Pancreas (tissue), 10 donors: ENCODE measurements around the gene PDE6B. TPM values are rescaled to one million over a fixed set of nuclear protein-coding genes. Genes with fewer than 3 reads are reported as not detected.
A peak's percentile ranks its signal among the peaks of the same experiment; 100 is the strongest.

ENCODE experiments used
- ATAC-seq, 4 donors: fragments of 200-7000 bp; cut with Tn5 transposase; one replicate each; pipeline versions ENCODE4 v1.8.0 to v1.9.1; 2020; ENCODE audit warnings: mild to moderate bottlenecking in 4 of 4, moderate library complexity in 4 of 4
- DNase-seq, 6 donors: peaks; one replicate each; pipeline ENCODE4 v3.0.0-alpha.2; 2020
- FAIRE-seq: peaks from 2 replicates; lab custom pipeline; 2012; peaks lifted over from hg19 to GRCh38; lab: Jason Lieb, UNC
- H3K27ac ChIP-seq, 4 donors: fragments of 200-600 bp; sonication (generic); 1 replicate in 3 of 4; 2 replicates in 1 of 4; pipeline versions ENCODE4 v1.5.0 to v1.8.0; 2020
- H3K27me3 ChIP-seq, 4 donors: fragments of 200-600 bp; one replicate each; pipeline ENCODE4 v1.8.0; 2021
- H3K36me3 ChIP-seq, 3 donors: fragments of 200-600 bp; sonication (generic) in 1 of 3; one replicate each; pipeline versions ENCODE4 v1.5.0 to v1.8.0; 2020 to 2021
- H3K4me1 ChIP-seq, 3 donors: fragments of 200-600 bp; one replicate each; pipeline ENCODE4 v1.8.0; 2021
- H3K4me3 ChIP-seq, 4 donors: fragments of 200-600 bp; sonication (generic) in 2 of 4; one replicate each; pipeline versions ENCODE4 v1.5.0 to v1.8.0; 2020 to 2021
- H3K9me3 ChIP-seq, 4 donors: fragments of 200-600 bp; one replicate each; pipeline ENCODE4 v1.8.0; 2021
- WGBS, 2 donors: extraction: QIAGEN DNeasy Blood & Tissue Kit; methylation state at CpG; one replicate each; pipeline ENCODE4 v1.1.7; 2013; 5-methylcytosine and 5-hydroxymethylcytosine counted together
- intact Hi-C, 3 donors: fragments of 100-400 bp; cut with DNase I; formaldehyde crosslinking; loops; one replicate each; pipeline versions ENCODE4 v1.11.1 to v1.14.2; 2022
- polyA plus RNA-seq, 2 donors: library from polyadenylated mRNA; stranded (reverse); fragments of 200-250 nt; gene quantifications; one replicate each; pipeline ENCODE4 v1.2.3, GENCODE V29; 2013
- total RNA-seq, 6 donors: library from RNA; stranded (reverse); fragmentation: NEBNext Ultra II Directional in 4 of 6; extraction: Animal tissue kit (Norgen Biotek cat#: 25700) in 4 of 6; gene quantifications; one replicate each; pipeline versions ENCODE4 v1.2.1 to v1.2.4, GENCODE V29; 2021 to 2023
- TF ChIP-seq, protein P1 (sequence below), 4 donors: fragments of 200-600 bp; sonication (generic) in 3 of 4; IDR thresholded peaks; one replicate each; pipeline versions ENCODE4 v1.5.0 to v1.8.0; 2021; ENCODE audit warnings: antibody characterized with exemption in 4 of 4
- donor health status: healthy with polysubstance abuse.
- donor health status: DM: no; HTN: no; CAD: no; lungs with moderate emphysema.
- donor health status: DM: no; HTN: no; CAD: no.
- donor health status: control.
- donor health status: control.
- donor health status: Bipolar disorder and iron deficiency.
- donor health status: DM: yes; HTN: yes; CAD: no.
- donor health status: DM: no; HTN: no; CAD: no.
- donor health status: DM: no; HTN: no; CAD: no.
- donor health status: DM: yes; HTN: yes; CAD: no.

PDE6B gene
- total and polyA plus RNA-seq, 8 donors, result 0.99 to 6.6 (median 2.9) TPM

DNA sequence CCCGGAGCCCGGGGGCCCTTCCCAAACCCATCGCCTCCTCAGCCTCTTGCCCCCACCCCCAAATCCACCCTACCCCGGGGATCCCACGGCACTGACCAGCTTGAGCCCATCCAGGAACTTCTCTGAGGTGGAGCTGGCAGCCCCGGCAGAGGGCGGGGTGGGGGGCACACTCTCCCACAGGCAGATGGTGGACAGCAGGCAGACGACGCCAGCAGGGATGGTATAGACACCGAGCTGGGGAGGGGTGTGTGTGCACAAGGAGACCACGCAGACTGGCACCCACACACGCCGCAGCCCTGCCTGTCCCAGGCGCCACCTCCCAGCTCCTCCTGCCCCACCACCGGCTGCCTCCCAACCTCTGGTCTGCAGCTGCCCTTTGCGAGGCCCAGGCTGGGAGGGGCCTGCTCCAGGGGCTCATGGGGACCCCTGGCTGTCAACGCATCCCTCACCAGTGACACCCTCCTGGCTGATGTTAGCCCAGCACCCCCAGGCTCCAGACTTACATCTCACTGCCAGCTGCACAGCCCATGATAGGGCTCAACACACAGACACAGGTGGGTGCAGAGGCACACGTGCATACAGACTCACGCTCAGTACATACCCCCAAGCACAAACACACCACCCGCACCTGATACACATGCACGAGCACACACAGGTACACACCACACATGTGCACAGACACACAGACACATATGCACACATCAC, 59.4 kb downstream of the PDE6B start:
- Histone ChIP-seq H3K4me3 (no peak overlapping the region), H3K36me3 (no peaks in the 10 kb centered on the region), H3K9me3 (no peaks in the 10 kb centered on the region), H3K27me3 (no peaks in the 10 kb centered on the region), H3K27ac (no peak overlapping the region), H3K4me1 (peaks cover 0 to 9% (median 0%) of the 10 kb centered on the region in 3 donors)
- ATAC-seq (no peak), DNase-seq (peak in 1 of 6 donors; percentile 73), FAIRE-seq (no peak)
- intact Hi-C loops, result no loop called here
- 78 to 88% methylated on average over 16 to 21 of the region's 21 CpGs for WGBS, 2 donors
- TF ChIP-seq, protein P1, sequence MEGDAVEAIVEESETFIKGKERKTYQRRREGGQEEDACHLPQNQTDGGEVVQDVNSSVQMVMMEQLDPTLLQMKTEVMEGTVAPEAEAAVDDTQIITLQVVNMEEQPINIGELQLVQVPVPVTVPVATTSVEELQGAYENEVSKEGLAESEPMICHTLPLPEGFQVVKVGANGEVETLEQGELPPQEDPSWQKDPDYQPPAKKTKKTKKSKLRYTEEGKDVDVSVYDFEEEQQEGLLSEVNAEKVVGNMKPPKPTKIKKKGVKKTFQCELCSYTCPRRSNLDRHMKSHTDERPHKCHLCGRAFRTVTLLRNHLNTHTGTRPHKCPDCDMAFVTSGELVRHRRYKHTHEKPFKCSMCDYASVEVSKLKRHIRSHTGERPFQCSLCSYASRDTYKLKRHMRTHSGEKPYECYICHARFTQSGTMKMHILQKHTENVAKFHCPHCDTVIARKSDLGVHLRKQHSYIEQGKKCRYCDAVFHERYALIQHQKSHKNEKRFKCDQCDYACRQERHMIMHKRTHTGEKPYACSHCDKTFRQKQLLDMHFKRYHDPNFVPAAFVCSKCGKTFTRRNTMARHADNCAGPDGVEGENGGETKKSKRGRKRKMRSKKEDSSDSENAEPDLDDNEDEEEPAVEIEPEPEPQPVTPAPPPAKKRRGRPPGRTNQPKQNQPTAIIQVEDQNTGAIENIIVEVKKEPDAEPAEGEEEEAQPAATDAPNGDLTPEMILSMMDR (IDR thresholded peaks at IDR 0.05), result no peak

DNA sequence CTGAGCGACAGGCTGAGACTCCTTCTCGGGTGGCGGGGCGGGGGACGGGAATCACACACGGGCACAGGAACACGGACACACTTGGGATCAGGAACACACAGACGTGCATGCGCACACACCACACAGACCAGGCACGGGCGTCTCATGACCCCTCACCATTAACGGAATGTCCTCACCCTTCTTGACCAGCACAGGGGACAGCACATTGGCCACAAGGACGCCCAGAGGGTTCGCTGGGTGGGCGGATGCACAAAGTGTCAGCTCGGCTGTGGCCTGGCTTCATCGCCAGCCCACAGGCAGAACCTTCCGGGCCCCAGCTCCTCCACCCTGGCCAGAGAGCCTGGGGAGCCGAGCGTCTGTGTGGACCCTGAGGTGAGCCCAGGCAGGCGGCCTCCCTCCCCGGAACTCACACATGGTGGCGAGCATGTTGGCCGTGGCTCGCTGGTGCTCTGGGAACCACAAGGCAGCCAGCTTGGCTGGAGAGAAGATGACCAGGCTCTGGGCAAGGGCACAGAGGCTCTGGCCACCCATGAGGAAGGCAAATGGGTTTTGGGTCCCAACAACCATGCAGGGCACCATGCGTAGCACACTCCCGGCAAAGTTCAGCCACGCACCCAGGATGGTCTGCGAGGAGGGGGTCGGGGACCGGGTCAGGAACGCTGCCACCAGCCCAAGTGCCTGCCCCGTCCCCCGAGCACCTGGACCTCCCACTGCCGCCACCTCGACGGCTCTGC, 60.5 kb downstream of the PDE6B start:
- Histone ChIP-seq H3K36me3 (no peaks in the 10 kb centered on the region), H3K9me3 (no peaks in the 10 kb centered on the region), H3K4me3 (no peak overlapping the region), H3K27ac (no peak overlapping the region), H3K27me3 (no peaks in the 10 kb centered on the region), H3K4me1 (peaks cover 0 to 10% (median 0%) of the 10 kb centered on the region in 3 donors)
- no peak for DNase-seq
- 88 to 92% methylated on average over 37 of the region's 37 CpGs for WGBS, 2 donors
- no peak for FAIRE-seq
- ATAC-seq, result no peak
- intact Hi-C loops, result no loop called here
- TF ChIP-seq, protein P1 (IDR thresholded peaks at IDR 0.05), result no peak

DNA sequence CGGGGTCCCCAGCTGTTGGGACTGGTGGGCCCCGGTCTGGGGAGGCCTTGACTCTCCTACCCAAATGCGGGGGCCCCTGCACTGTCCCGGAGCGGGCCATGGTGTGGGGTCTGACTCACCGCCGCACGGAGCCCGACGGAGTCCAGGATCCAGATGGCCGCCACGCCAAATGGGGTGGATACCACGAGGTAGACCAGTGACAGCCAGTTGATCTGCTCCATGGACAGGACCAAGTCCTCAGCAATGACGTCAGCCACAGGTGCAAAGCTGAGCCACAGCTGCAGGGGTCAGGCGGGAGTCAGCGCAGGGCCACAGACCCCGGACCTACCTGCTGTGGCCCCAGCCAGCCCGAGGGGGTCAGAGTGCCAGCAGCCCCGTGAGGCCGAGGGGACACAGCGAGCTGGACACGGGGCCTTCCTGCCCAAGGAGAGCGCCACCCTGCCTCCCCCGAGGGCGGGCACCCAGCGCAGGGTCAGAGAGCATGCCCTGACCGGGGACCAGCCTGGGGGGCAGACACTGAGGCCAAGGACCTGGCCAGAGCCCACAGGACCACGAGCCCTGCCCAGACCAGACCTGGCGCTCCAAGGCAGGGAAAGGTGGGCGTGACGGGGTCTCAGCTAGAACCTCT, 61.2 kb downstream of the PDE6B start:
- TF ChIP-seq, protein P1 (IDR thresholded peaks at IDR 0.05), result no peak
- H3K4me3 ChIP-seq, result no peak overlapping the region
- ATAC-seq (no peak), FAIRE-seq (no peak), DNase-seq (peak in 2 of 6 donors; percentile 40 to 57)
- H3K27ac ChIP-seq, result peak overlapping the region; percentile 36 to 82 (median 60)
- peaks cover 0 to 10% (median 0%) of the 10 kb centered on the region in 3 donors for H3K4me1 ChIP-seq
- WGBS, 2 donors, result 91 to 95% methylated on average over 30 to 31 of the region's 31 CpGs
- no peaks in the 10 kb centered on the region for H3K9me3 ChIP-seq
- no peaks in the 10 kb centered on the region for H3K36me3 ChIP-seq
- intact Hi-C loops, result no loop called here
- no peaks in the 10 kb centered on the region for H3K27me3 ChIP-seq

DNA sequence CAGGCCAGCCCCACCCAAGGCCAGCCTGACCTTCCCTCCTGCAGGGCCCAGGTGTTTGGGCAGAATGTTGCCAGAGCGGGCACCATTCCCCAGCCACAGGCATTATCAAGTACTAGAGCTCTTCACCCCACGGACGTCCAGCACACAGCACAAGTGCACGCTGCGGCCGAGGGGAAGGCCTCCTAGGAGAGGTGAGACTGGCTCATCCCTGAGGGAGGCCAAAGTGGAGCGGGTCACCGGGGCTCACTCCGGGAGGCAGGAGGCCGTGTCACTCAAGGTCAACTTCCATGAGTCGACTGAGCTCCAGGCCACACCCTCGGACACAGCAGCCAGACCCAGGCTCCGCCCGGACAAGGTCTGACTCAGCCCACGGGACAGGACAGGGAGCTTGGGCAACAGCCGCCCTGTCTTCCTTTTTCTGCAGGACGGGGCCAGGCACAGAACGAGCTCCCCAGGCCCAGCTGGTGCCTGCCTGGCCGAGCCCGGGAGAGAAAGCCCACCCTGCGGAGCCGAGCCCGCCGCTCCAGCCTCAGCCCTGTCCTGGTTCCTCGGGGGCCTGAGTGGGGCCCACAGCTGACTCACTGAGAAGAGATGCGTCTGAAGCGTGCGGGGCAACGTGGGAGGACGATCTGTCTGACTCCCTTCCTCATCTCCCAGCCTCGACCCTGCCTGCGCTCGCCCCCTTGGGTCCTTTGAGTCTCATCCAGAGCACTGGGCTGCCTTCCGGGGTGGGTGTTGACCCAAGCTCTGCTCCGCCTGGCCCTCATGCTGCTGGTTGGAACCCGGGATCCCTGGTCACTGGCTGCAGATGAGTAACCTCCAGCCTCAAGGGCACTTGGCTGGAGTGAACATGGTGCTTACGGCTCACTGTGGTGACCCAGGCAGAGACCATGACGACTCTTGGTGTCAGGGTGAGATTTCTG, 61.9 kb downstream of the PDE6B start:
- FAIRE-seq (no peak), ATAC-seq (peak; percentile 68 to 85 (median 77)), DNase-seq (peak; percentile 73 to 88 (median 80))
- Histone ChIP-seq H3K9me3 (no peaks in the 10 kb centered on the region), H3K4me1 (peaks cover 0 to 10% (median 0%) of the 10 kb centered on the region in 3 donors), H3K27me3 (no peaks in the 10 kb centered on the region), H3K4me3 (no peak overlapping the region), H3K36me3 (no peaks in the 10 kb centered on the region), H3K27ac (peak overlapping the region; percentile 42 to 82 (median 74))
- TF ChIP-seq, protein P1 (IDR thresholded peaks at IDR 0.05), result no peak
- intact Hi-C loops, result no loop called here
- WGBS, 2 donors, result 64 to 70% methylated on average over 34 to 38 of the region's 38 CpGs
